K562 (cell line): ENCODE results near the gene BTN3A1. TPM values are rescaled to one million over a fixed set of nuclear protein-coding genes. Genes with fewer than 3 reads are reported as not detected.

ENCODE experiments used
- CHD4 ChIP-seq: fragments of 200-600 bp; sonication (generic); IDR thresholded peaks from 3 replicates; pipeline ENCODE4 v1.6.1; 2012; ENCODE audit warnings: low read depth, mild to moderate bottlenecking, mixed read lengths, low read length, inconsistent platforms; ENCODE audit not compliant: insufficient read depth, insufficient replicate concordance, poor library complexity, severe bottlenecking
- HMG20A ChIP-seq: fragments of 450-650 bp; formaldehyde crosslinking; conservative IDR thresholded peaks from 2 replicates; pipeline ENCODE4 v1.4.0; 2020; ENCODE audit warnings: mild to moderate bottlenecking, mixed read lengths
- HNRNPK ChIP-seq: fragments of 200-400 bp; formaldehyde crosslinking; IDR thresholded peaks from one replicate; pipeline ENCODE4 v1.6.1; 2018; ENCODE audit warnings: mild to moderate bottlenecking, low read depth, low read length; ENCODE audit not compliant: poor library complexity, severe bottlenecking
- LEF1 ChIP-seq: fragments of 450-650 bp; IDR thresholded peaks from 2 replicates; pipeline ENCODE4 v1.6.1; 2016; ENCODE audit warnings: mild to moderate bottlenecking
- MECOM ChIP-seq: fragments of 250-450 bp; sonication (Bioruptor Pico); IDR thresholded peaks from 2 replicates; pipeline ENCODE4 v1.8.0; 2022; ENCODE audit warnings: inconsistent platforms
- POLR2H ChIP-seq: IDR thresholded peaks from 2 replicates; pipeline ENCODE4 v1.6.1; 2016; ENCODE audit warnings: missing genetic modification characterization, low read depth, mild to moderate bottlenecking, control low read depth, missing compliant biosample characterization, moderate library complexity
- RAD51 ChIP-seq: fragments of 450-650 bp; IDR thresholded peaks from 2 replicates; pipeline ENCODE4 v1.7.1; 2016; ENCODE audit warnings: low read depth, mild to moderate bottlenecking, borderline replicate concordance
- RBM22 ChIP-seq: fragments of 200-400 bp; formaldehyde crosslinking; IDR thresholded peaks from 2 replicates; pipeline ENCODE4 v1.6.1; 2018; ENCODE audit warnings: low read length, low read depth; ENCODE audit not compliant: poor library complexity, severe bottlenecking
- RBM25 ChIP-seq: fragments of 200-400 bp; formaldehyde crosslinking; IDR thresholded peaks from 2 replicates; pipeline ENCODE4 v1.6.1; 2018; ENCODE audit warnings: low read length, low read depth, moderate library complexity; ENCODE audit not compliant: severe bottlenecking
- STAT5A ChIP-seq: IDR thresholded peaks from 2 replicates; pipeline ENCODE4 v1.6.1; 2012; ENCODE audit warnings: low read length, inconsistent platforms, borderline replicate concordance
- ZKSCAN1 ChIP-seq: fragments of 150-350 bp; IDR thresholded peaks from 2 replicates; pipeline ENCODE4 v1.6.1; 2016; ENCODE audit warnings: low read depth, low read length
- ZNF174 ChIP-seq: fragments of 250-450 bp; sonication (Bioruptor Pico); IDR thresholded peaks from 2 replicates; pipeline ENCODE4 v1.4.0; 2020; ENCODE audit warnings: mild to moderate bottlenecking
- ZNF263 ChIP-seq: sonication (generic); formaldehyde crosslinking; IDR thresholded peaks from 2 replicates; pipeline ENCODE4 v1.8.0; 2022; ENCODE audit warnings: mild to moderate bottlenecking, missing genetic modification reagents, borderline replicate concordance
- ZNF592 ChIP-seq: fragments of 450-650 bp; IDR thresholded peaks from 2 replicates; pipeline ENCODE4 v1.6.1; 2017; ENCODE audit warnings: antibody characterized with exemption, mild to moderate bottlenecking
- polyA plus RNA-seq, 8 experiments: library from polyadenylated mRNA; depleted of rRNA in 4 of 8; stranded (reverse) in 5 of 8; unstranded in 3 of 8; fragments of >200 nt; fragmentation: Nextera tagmentation in 2 of 8; fragmentation: Illumina TruSeq in 1 of 8; extraction: Ambion mirVana in 2 of 8; extraction: Trizol in 1 of 8; gene quantifications; 2 replicates each; pipeline versions ENCODE4 v1.2.1 to v1.2.3, GENCODE V29; 2011 to 2014; ENCODE audit warnings: inconsistent platforms in 1 of 8, missing spikeins in 1 of 8
- total RNA-seq, 7 experiments: library from RNA; depleted of rRNA in 6 of 7; stranded (reverse); fragments of >200 nt in 6 of 7; fragmentation: Illumina TruSeq in 2 of 7; extraction: Trizol in 2 of 7; gene quantifications; 2 replicates each; pipeline versions ENCODE4 v1.2.1 to v1.2.3, GENCODE V29; 2011 to 2021; ENCODE audit warnings: low replicate concordance in 1 of 7

The BTN3A1 gene
- total and polyA plus RNA-seq, 9 of the 15 experiments (the other 6 are each of a cell fraction or from before 2014, with no cell fraction given) = 0.84 to 8.5 (median 3.9) TPM

GRCh38 chr6:26372308-26373144 lies 29.5 kb upstream of the BTN3A1 start (continued):
- 0 out of 2 replicates have a peak, but pooled peaks have one; percentile 33 for TF ChIP-seq ZNF592
- TF ChIP-seq HNRNPK = no peak
- TF ChIP-seq MECOM (CRISPR knock-in tag) = no peak
- TF ChIP-seq RAD51 = 0 out of 2 replicates have a peak, but pooled peaks have one; percentile 36
- TF ChIP-seq RBM25 = peak; percentile 55
- no peak for TF ChIP-seq RBM22
- peak; percentile 66; the same call in 1 of the 2 replicates for TF ChIP-seq LEF1
- no peak for TF ChIP-seq STAT5A
- no peak for TF ChIP-seq CHD4
- TF ChIP-seq ZNF174 = no peak
- TF ChIP-seq POLR2H (tag) = no peak
- no peak for TF ChIP-seq ZKSCAN1
- no peak for TF ChIP-seq ZNF263 (CRISPR knock-in tag)
- no peak for TF ChIP-seq HMG20A (CRISPR knock-in tag)
